Measurements from ENCODE around the gene BMP8A. TPM values are rescaled to one million over a fixed set of nuclear protein-coding genes. Genes with fewer than 3 reads are reported as not detected.
"Not testable (repeated sequence)": the region's sequence is repeated elsewhere in the genome, so short reads cannot be mapped to it uniquely, and the experiment has no call there.

The BMP8A gene
- total RNA-seq, 1 donor from 2014 or later, result not detected

DNA sequence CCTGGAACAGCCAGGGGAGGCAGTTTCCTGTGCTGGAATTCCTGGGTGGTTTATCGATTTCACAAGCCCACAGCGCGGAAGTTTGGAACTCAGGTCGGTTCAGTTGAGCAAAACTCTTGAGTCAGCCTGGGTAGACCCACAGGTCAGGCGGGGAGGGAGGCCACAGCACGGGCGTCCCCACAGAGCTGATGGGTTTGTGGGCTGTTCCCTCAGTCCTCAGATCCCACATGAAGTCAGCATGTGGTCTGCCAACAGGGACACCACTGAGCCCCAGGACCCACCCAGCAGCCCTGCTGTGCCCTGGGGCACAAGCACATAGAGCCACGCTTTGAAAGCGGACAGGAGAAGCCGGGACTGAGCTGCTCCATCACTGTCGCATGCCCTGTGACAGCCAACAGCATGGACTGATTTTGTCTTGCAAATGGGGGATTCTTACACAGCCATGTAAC is 17.4 kb downstream of the BMP8A start:
- H3F3A ChIP-seq (ENCODE audit: low read depth), result no peaks in the 10 kb centered on the region
- peaks cover 11% of the 10 kb centered on the region for H3K27me3 ChIP-seq
- no peak overlapping the region for H3K4me3 ChIP-seq
- Mint-ChIP-seq H3K27ac (no peak overlapping the region), H3K27me3 (ENCODE audit: insufficient read depth, low read depth) (peaks cover 2% of the 10 kb centered on the region), H3K4me1 (peaks cover 9% of the 10 kb centered on the region), H3K9me3 (no peaks in the 10 kb centered on the region), H3K4me3 (no peak overlapping the region), H3K36me3 (no peaks in the 10 kb centered on the region)
- TF ChIP-seq EZH2 (IDR thresholded peaks at IDR 0.05), result no peak
- TF ChIP-seq EZH2phosphoT487 (IDR thresholded peaks at IDR 0.05), result no peak
- TF ChIP-seq, protein P1, sequence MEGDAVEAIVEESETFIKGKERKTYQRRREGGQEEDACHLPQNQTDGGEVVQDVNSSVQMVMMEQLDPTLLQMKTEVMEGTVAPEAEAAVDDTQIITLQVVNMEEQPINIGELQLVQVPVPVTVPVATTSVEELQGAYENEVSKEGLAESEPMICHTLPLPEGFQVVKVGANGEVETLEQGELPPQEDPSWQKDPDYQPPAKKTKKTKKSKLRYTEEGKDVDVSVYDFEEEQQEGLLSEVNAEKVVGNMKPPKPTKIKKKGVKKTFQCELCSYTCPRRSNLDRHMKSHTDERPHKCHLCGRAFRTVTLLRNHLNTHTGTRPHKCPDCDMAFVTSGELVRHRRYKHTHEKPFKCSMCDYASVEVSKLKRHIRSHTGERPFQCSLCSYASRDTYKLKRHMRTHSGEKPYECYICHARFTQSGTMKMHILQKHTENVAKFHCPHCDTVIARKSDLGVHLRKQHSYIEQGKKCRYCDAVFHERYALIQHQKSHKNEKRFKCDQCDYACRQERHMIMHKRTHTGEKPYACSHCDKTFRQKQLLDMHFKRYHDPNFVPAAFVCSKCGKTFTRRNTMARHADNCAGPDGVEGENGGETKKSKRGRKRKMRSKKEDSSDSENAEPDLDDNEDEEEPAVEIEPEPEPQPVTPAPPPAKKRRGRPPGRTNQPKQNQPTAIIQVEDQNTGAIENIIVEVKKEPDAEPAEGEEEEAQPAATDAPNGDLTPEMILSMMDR (IDR thresholded peaks at IDR 0.05), result no peak
- H3K9ac ChIP-seq, result no peak overlapping the region
- H2AFZ ChIP-seq (replicated peaks), result no peak overlapping the region
- no peak overlapping the region for H3K27ac ChIP-seq
- H3K4me1 ChIP-seq, result no peaks in the 10 kb centered on the region
- DNase-seq (ENCODE audit: low spot score), result no peak
- H4K20me1 ChIP-seq (ENCODE audit: low read depth), result no peaks in the 10 kb centered on the region
- H3K9me3 ChIP-seq (ENCODE audit: low read depth), result no peaks in the 10 kb centered on the region
- no peaks in the 10 kb centered on the region for H3K36me3 ChIP-seq
- no peaks in the 10 kb centered on the region for H3K79me2 ChIP-seq (ENCODE audit: low read depth)
- no peak overlapping the region for H3K4me2 ChIP-seq

DNA sequence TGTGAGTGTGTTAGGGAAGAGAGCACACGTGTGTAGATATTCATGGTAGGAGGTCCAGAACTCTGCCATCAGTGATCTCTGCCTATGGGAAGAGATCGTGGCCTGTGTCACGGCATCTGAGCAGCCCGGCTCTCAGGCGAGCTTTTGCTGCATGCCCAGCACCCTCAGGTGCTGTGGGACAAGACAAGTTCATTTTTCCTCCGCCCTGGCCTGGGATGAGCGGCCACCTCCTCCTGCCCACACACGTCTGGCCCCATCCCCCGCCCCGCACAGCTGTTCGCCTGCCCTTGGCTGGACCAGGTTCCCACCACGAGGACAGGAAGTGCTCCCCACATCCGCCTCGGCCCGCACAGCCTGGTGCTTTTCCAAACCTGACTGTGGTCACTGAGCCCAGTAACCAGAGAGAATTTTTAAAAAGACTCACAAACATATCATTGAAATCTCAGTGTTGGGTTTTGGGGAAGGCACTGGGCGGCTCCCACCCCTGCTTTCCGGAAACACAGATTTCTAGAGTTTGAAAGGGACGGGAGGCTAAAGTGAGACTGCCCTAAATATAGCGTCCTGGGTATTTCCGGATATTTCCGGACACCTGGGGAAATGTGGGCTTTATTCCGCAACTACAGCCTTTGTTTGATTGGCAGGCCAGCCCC is 18.0 kb downstream of the BMP8A start:
- Histone ChIP-seq H3K9me3 (ENCODE audit: low read depth) (no peaks in the 10 kb centered on the region), H4K20me1 (ENCODE audit: low read depth) (no peaks in the 10 kb centered on the region), H3K27me3 (peaks cover 15% of the 10 kb centered on the region), H3K27ac (no peak overlapping the region), H3K36me3 (no peaks in the 10 kb centered on the region), H2AFZ (replicated peaks) (no peak overlapping the region), H3K79me2 (ENCODE audit: low read depth) (no peaks in the 10 kb centered on the region), H3K4me2 (no peak overlapping the region), H3K9ac (no peak overlapping the region), H3K4me1 (no peaks in the 10 kb centered on the region), H3K4me3 (no peak overlapping the region), H3F3A (ENCODE audit: low read depth) (no peaks in the 10 kb centered on the region)
- H3K4me1 Mint-ChIP-seq, result peaks cover 9% of the 10 kb centered on the region
- no peaks in the 10 kb centered on the region for H3K9me3 Mint-ChIP-seq
- TF ChIP-seq EZH2phosphoT487 (IDR thresholded peaks at IDR 0.05), result no peak
- TF ChIP-seq, protein P1 (IDR thresholded peaks at IDR 0.05), result no peak
- no peak for TF ChIP-seq EZH2 (IDR thresholded peaks at IDR 0.05)
- H3K36me3 Mint-ChIP-seq, result no peaks in the 10 kb centered on the region
- no peak overlapping the region for H3K4me3 Mint-ChIP-seq
- no peak overlapping the region for H3K27ac Mint-ChIP-seq
- H3K27me3 Mint-ChIP-seq (ENCODE audit: insufficient read depth, low read depth), result peaks cover 2% of the 10 kb centered on the region
- no peak for DNase-seq (ENCODE audit: low spot score)

DNA sequence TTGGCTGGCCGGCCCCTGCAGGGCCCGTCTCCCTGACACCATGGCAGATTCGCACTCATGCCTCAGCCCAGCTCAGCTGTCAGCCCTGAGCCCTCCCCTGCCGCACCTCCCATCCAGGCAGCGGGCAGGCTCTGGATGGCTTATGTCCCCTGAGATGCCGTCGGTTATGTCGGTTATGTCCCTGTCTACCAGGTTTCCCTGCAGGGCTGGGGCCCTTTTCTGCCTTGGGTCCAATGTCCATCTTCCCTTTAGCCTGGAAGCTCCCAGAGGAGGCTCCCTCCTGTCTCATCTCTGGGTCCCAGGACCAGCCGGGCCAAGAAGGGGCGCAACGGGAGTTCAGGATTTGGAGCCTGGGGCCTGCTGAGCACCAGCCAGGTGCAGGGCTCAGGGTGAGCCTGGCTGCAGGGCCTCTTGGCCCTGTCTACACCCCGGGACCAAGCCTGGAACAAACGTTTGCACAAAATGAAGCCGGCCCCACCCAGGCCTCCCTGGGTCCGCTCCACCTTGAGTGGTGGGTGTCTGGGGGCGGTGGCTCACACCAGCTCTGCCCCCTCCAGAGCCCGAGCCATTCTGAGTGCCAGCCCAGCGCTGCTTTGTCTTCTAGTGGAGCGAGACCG is 19.2 kb downstream of the BMP8A start:
- not testable (repeated sequence) for H3K9ac ChIP-seq

DNA sequence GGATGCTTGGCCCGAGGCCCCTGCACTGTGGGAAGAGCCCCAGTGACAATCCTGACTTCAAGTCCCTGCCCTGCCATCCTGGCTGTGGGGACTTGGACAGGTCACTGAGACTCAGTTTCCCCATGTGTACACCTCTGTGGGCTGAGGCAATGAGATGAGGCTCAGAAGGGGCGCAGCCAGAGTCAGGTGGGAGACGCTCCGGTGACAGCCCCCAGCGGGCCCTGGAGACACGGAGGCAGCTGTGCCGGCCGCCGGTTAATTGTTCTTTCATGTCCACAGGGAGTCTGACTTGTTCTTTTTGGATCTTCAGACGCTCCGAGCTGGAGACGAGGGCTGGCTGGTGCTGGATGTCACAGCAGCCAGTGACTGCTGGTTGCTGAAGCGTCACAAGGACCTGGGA is 20.0 kb downstream of the BMP8A start:
- not testable (repeated sequence) for H3K4me1 ChIP-seq; H3K9me3 ChIP-seq (ENCODE audit: low read depth); H3K4me2 ChIP-seq; H3K4me3 Mint-ChIP-seq; DNase-seq (ENCODE audit: low spot score); H3K9ac ChIP-seq; H3K27ac ChIP-seq; H3K4me3 ChIP-seq; H4K20me1 ChIP-seq (ENCODE audit: low read depth); H3K9me3 Mint-ChIP-seq; H3K36me3 ChIP-seq; H3K36me3 Mint-ChIP-seq; H3K79me2 ChIP-seq (ENCODE audit: low read depth); H3K27me3 Mint-ChIP-seq (ENCODE audit: insufficient read depth, low read depth); H2AFZ ChIP-seq (replicated peaks); H3F3A ChIP-seq (ENCODE audit: low read depth); H3K27ac Mint-ChIP-seq; H3K4me1 Mint-ChIP-seq
- H3K27me3 ChIP-seq, result peaks cover 24% of the 10 kb centered on the region

More for the DNA sequence above, 19.2 kb downstream of the BMP8A start:
- not testable (repeated sequence) for H3K4me3 ChIP-seq; H3K4me2 ChIP-seq; H3K4me3 Mint-ChIP-seq; H3K36me3 Mint-ChIP-seq; H3K36me3 ChIP-seq; H3K9me3 ChIP-seq (ENCODE audit: low read depth); H3K4me1 ChIP-seq; H3K9me3 Mint-ChIP-seq; H3F3A ChIP-seq (ENCODE audit: low read depth); H4K20me1 ChIP-seq (ENCODE audit: low read depth); H3K79me2 ChIP-seq (ENCODE audit: low read depth); DNase-seq (ENCODE audit: low spot score); H2AFZ ChIP-seq (replicated peaks); H3K27ac ChIP-seq; H3K27ac Mint-ChIP-seq; H3K27me3 Mint-ChIP-seq (ENCODE audit: insufficient read depth, low read depth); H3K4me1 Mint-ChIP-seq
- H3K27me3 ChIP-seq, result peaks cover 24% of the 10 kb centered on the region

DNA sequence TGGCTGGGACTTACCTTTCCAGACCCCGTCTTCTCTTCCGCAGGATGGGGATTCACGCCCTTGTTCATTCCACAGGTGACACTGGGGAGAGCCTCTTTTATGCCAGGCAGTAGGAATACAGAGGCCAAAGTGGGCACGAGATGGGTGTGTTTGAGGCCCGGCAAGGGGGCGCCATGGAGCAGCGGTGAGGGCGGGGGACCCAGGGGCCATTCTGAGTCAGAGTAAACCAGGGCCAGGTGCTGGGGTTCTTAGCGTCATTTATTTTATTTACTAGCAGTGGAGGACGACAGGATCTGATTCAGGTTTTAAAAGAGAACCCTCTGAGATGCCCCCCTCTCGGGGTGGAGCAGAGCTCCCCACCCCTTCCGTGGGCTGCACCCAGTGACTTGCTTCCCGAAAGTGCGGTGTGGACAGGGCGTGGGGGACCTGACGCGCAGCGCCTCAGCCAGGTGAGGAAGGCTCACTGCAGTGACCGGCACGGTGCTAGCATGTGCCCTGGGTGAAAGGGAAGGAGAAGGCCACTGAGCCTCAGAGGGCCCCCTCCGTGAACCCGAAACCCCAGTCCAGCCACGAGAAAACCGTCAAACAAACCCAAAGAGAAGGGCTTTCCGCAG is 20.9 kb downstream of the BMP8A start:
- H3K36me3 ChIP-seq; H2AFZ ChIP-seq (replicated peaks); H3K27ac Mint-ChIP-seq; H3K79me2 ChIP-seq (ENCODE audit: low read depth); H3K4me2 ChIP-seq; H3K36me3 Mint-ChIP-seq; H3K9ac ChIP-seq; H3K27me3 Mint-ChIP-seq (ENCODE audit: insufficient read depth, low read depth); H3K4me3 Mint-ChIP-seq; H4K20me1 ChIP-seq (ENCODE audit: low read depth); H3K4me3 ChIP-seq; DNase-seq (ENCODE audit: low spot score); H3K27ac ChIP-seq; H3F3A ChIP-seq (ENCODE audit: low read depth); H3K4me1 ChIP-seq; H3K9me3 Mint-ChIP-seq; H3K9me3 ChIP-seq (ENCODE audit: low read depth): not testable (repeated sequence)
- H3K4me1 Mint-ChIP-seq, result peaks cover 11% of the 10 kb centered on the region
- H3K27me3 ChIP-seq, result peaks cover 29% of the 10 kb centered on the region
